HepG2 (cell line): ENCODE results near the gene LRRC25. TPM values are rescaled to one million over a fixed set of nuclear protein-coding genes. Genes with fewer than 3 reads are reported as not detected.

ENCODE experiments used
- ARID3A ChIP-seq: IDR thresholded peaks from 2 replicates; pipeline ENCODE4 v1.6.1; 2012; ENCODE audit warnings: low read depth, low read length, improper control_type of control experiment
- BCL3 ChIP-seq: sonication (generic); formaldehyde crosslinking; IDR thresholded peaks from 2 replicates; pipeline ENCODE4 v1.5.1; 2020; ENCODE audit warnings: mild to moderate bottlenecking, missing genetic modification reagents, moderate library complexity
- FOSL2 ChIP-seq: sonication (generic); formaldehyde crosslinking; IDR thresholded peaks from 2 replicates; pipeline ENCODE4 v1.4.0; 2020; ENCODE audit warnings: missing genetic modification reagents
- FOXO1 ChIP-seq: sonication (generic); formaldehyde crosslinking; IDR thresholded peaks from 2 replicates; pipeline ENCODE4 v1.4.0; 2020; ENCODE audit warnings: missing genetic modification reagents
- KLF16 ChIP-seq, 2 experiments: sonication (generic) in 1 of 2; formaldehyde crosslinking in 1 of 2; IDR thresholded peaks; 2 replicates each; pipeline versions ENCODE4 v1.6.1 to v1.8.0; 2016 to 2023; ENCODE audit warnings: missing genetic modification reagents in 2 of 2, missing compliant biosample characterization in 1 of 2
- MIXL1 ChIP-seq: IDR thresholded peaks from 2 replicates; pipeline ENCODE4 v1.6.1; 2016
- NCOA1 ChIP-seq: sonication (generic); formaldehyde crosslinking; IDR thresholded peaks from 2 replicates; pipeline ENCODE4 v1.9.0; 2021; ENCODE audit warnings: missing genetic modification reagents
- PCBP1 ChIP-seq: fragments of 200-400 bp; formaldehyde crosslinking; IDR thresholded peaks from 2 replicates; pipeline ENCODE4 v1.6.1; 2017; ENCODE audit warnings: mild to moderate bottlenecking, low read depth, low read length, borderline replicate concordance
- POGK ChIP-seq: sonication (generic); formaldehyde crosslinking; conservative IDR thresholded peaks from 2 replicates; pipeline ENCODE4 v1.8.0; 2022; ENCODE audit warnings: mild to moderate bottlenecking, moderate library complexity, missing genetic modification reagents
- RBFOX2 ChIP-seq: fragments of 200-400 bp; formaldehyde crosslinking; IDR thresholded peaks from 2 replicates; pipeline ENCODE4 v1.6.1; 2017; ENCODE audit warnings: low read depth, mild to moderate bottlenecking, low read length
- SATB2 ChIP-seq: sonication (generic); formaldehyde crosslinking; IDR thresholded peaks from 2 replicates; pipeline ENCODE4 v1.5.0; 2020; ENCODE audit warnings: missing genetic modification reagents
- SIX4 ChIP-seq: sonication (generic); formaldehyde crosslinking; IDR thresholded peaks from 2 replicates; pipeline ENCODE4 v1.4.0; 2020; ENCODE audit warnings: missing genetic modification reagents
- SOX5 ChIP-seq: IDR thresholded peaks from 2 replicates; pipeline ENCODE4 v1.6.1; 2016; ENCODE audit warnings: borderline replicate concordance
- SPEN ChIP-seq: sonication (generic); formaldehyde crosslinking; IDR thresholded peaks from 2 replicates; pipeline ENCODE4 v1.5.1; 2020; ENCODE audit warnings: low read depth, mild to moderate bottlenecking, missing genetic modification reagents
- ZGPAT ChIP-seq: IDR thresholded peaks from 2 replicates; pipeline ENCODE4 v1.6.1; 2016; ENCODE audit warnings: mild to moderate bottlenecking
- ZNF10 ChIP-seq: sonication (generic); formaldehyde crosslinking; IDR thresholded peaks from 2 replicates; pipeline ENCODE4 v1.4.0; 2020; ENCODE audit warnings: mild to moderate bottlenecking, low read depth, missing genetic modification reagents, borderline replicate concordance
- ZNF737 ChIP-seq: sonication (generic); formaldehyde crosslinking; IDR thresholded peaks from 2 replicates; pipeline ENCODE4 v1.5.0; 2020; ENCODE audit warnings: missing genetic modification reagents, mild to moderate bottlenecking, borderline replicate concordance
- ZSCAN20 ChIP-seq: sonication (generic); formaldehyde crosslinking; IDR thresholded peaks from 2 replicates; pipeline ENCODE4 v1.4.0; 2020; ENCODE audit warnings: missing genetic modification reagents, mild to moderate bottlenecking, borderline replicate concordance
- ZSCAN22 ChIP-seq: sonication (generic); formaldehyde crosslinking; IDR thresholded peaks from 2 replicates; pipeline ENCODE4 v1.4.0; 2020; ENCODE audit warnings: mild to moderate bottlenecking, missing genetic modification reagents
- ZXDC ChIP-seq: sonication (generic); formaldehyde crosslinking; IDR thresholded peaks from 2 replicates; pipeline ENCODE4 v1.5.0; 2020; ENCODE audit warnings: mild to moderate bottlenecking, missing genetic modification reagents
- polyA plus RNA-seq, 8 experiments: library from polyadenylated mRNA; depleted of rRNA in 3 of 8; stranded (reverse) in 7 of 8; unstranded in 1 of 8; fragments of >200 nt; fragmentation: Illumina TruSeq in 4 of 8; extraction: Trizol in 4 of 8; gene quantifications; 2 replicates each; pipeline versions ENCODE4 v1.2.1 to v1.2.3, GENCODE V29; 2011 to 2016; ENCODE audit warnings: low read depth in 4 of 8, missing spikeins in 1 of 8, mixed read lengths in 1 of 8; ENCODE audit not compliant: insufficient read depth in 1 of 8
- total RNA-seq, 5 experiments: library from RNA; depleted of rRNA; stranded (reverse); fragments of >200 nt; fragmentation: Illumina TruSeq; extraction: Trizol; gene quantifications; 2 replicates each; pipeline ENCODE4 v1.2.3, GENCODE V29; 2016; ENCODE audit warnings: low read depth in 1 of 5

Gene LRRC25
- total and polyA plus RNA-seq, 2 of the 13 experiments (the other 11 are each of a cell fraction or from before 2014, with no cell fraction given), result 0.13 to 0.53 TPM

- TF ChIP-seq SATB2 (CRISPR knock-in tag) (0 out of 2 replicates have a peak, but pooled peaks have one; percentile 35), BCL3 (CRISPR knock-in tag) (peak; percentile 72; the same call in 1 of the 2 replicates), MIXL1 (no peak), ZSCAN20 (CRISPR knock-in tag) (peak; percentile 82; the same call in 1 of the 2 replicates), NCOA1 (CRISPR knock-in tag) (no peak), ZNF737 (CRISPR knock-in tag) (no peak), KLF16 (CRISPR knock-in tag; IDR thresholded peaks at IDR 0.05) (peak in 1 of 2 experiments; percentile 67; a peak in 2 of 4 replicates), SOX5 (0 out of 2 replicates have a peak, but pooled peaks have one; percentile 17), ARID3A (no peak), ZNF10 (no peak), SPEN (CRISPR knock-in tag) (peak; percentile 20; the same call in 1 of the 2 replicates), POGK (0 out of 2 replicates have a peak, but pooled peaks have one; percentile 37), ZXDC (CRISPR knock-in tag) (0 out of 2 replicates have a peak, but pooled peaks have one; percentile 61), ZGPAT (CRISPR knock-in tag) (peak; percentile 76), RBFOX2 (peak; percentile 66), FOSL2 (CRISPR knock-in tag) (0 out of 2 replicates have a peak, but pooled peaks have one; percentile 13), SIX4 (no peak), FOXO1 (CRISPR knock-in tag) (peak; percentile 9; the same call in 1 of the 2 replicates), PCBP1 (0 out of 2 replicates have a peak, but pooled peaks have one; percentile 29), ZSCAN22 (peak; percentile 92)
Measured at GRCh38 chr19:18417250-18418028, 20.0 kb upstream of the LRRC25 start (continued).
